ENCODE results near the gene KRTAP3-1. TPM values are rescaled to one million over a fixed set of nuclear protein-coding genes. Genes with fewer than 3 reads are reported as not detected.

Gene KRTAP3-1
- total and polyA plus RNA-seq, 2 donors (not counting 3 experiments of a cell fraction or from before 2014, with no cell fraction given): not detected

DNA sequence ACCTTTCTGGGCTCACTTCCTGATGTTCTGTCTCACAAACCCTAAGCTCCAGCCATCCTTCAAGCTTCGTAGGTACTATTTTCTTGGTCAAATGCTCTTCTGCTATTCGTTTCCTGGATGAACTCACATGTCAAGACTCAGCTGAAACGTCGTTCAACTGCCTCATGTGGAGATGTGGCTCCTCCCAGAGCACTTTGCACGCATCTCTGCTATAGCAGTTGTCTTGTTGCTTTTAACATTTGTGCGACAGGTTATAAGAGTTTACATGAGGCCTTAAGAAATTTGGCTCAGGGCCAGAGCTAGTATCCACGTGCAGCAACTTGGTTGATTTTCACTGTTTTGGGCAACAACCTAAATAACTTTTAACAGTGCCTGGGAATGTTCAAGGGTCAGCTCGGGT lies 22.0 kb downstream of the KRTAP3-1 start:
- H3K9me3 ChIP-seq (replicated peaks; ENCODE audit: control insufficient read depth, insufficient read depth, low read length): no peaks in the 10 kb centered on the region
- H3K9ac ChIP-seq (replicated peaks; ENCODE audit: extremely low read depth, insufficient read depth, low read length): no peak overlapping the region
- DNase-seq (ENCODE audit: low read depth, low spot score) (no peak), FAIRE-seq (no peak)
- H3K4me3 ChIP-seq (replicated peaks in 1 of 3; ENCODE audit: insufficient read depth in 1 of 3, low read depth in 1 of 3, low read length in 3 of 3): no peak overlapping the region
- intact Hi-C loops (cut with micrococcal nuclease): no loop called here
- no peaks in the 10 kb centered on the region for H3K9me1 ChIP-seq (replicated peaks; ENCODE audit: control insufficient read depth, extremely low read depth, insufficient read depth, low read length)
- BruUV-seq (replicated peaks): no TSS peak
- CTCF ChIA-PET: interaction anchor here (0.8 kb wide), 1 partner anchor 336 kb away, joined by 3 read pairs; no protein-coding TSS in a partner anchor
- H3K27ac ChIP-seq (ENCODE audit: insufficient read depth, low read depth, low read length): no peak overlapping the region
- no peaks in the 10 kb centered on the region for H3K79me2 ChIP-seq (ENCODE audit: control insufficient read depth, insufficient read depth, low read length)
- H4K20me1 ChIP-seq (replicated peaks; ENCODE audit: control insufficient read depth, extremely low read depth, insufficient read depth, low read length): no peaks in the 10 kb centered on the region
- no peak overlapping the region for H2AFZ ChIP-seq (ENCODE audit: low read depth, low read length)
- POLR2A ChIA-PET: no interaction called here
- TF ChIP-seq GATA2 (IDR thresholded peaks at IDR 0.05; ENCODE audit: insufficient read depth, insufficient read length, low read depth, low read length): no peak
- no peak for TF ChIP-seq POLR2A (IDR thresholded peaks at IDR 0.05; ENCODE audit: low read depth, low read length)
- no peak for TF ChIP-seq JUN (IDR thresholded peaks at IDR 0.05; ENCODE audit: borderline replicate concordance, insufficient read depth, insufficient read length, low read depth)
- H3K4me1 ChIP-seq (ENCODE audit: control insufficient read depth, extremely low read depth, insufficient read depth, low read length): no peaks in the 10 kb centered on the region
- H3K36me3 ChIP-seq (ENCODE audit: control insufficient read depth in 2 of 2, extremely low read depth in 1 of 2, insufficient read depth in 2 of 2, low read length in 2 of 2): no peaks in the 10 kb centered on the region
- no peak overlapping the region for H3K4me2 ChIP-seq (ENCODE audit: insufficient read depth, low read length)
- H3K27me3 ChIP-seq (ENCODE audit: control insufficient read depth in 2 of 2, insufficient read depth in 2 of 2, low read length in 2 of 2): peaks cover 0 to 4% of the 10 kb centered on the region in 2 experiments
- dilution Hi-C loops (cut with MboI; ENCODE audit: extremely low pct_ligation_motif_present, low sequenced_read_pairs): no loop called here

DNA sequence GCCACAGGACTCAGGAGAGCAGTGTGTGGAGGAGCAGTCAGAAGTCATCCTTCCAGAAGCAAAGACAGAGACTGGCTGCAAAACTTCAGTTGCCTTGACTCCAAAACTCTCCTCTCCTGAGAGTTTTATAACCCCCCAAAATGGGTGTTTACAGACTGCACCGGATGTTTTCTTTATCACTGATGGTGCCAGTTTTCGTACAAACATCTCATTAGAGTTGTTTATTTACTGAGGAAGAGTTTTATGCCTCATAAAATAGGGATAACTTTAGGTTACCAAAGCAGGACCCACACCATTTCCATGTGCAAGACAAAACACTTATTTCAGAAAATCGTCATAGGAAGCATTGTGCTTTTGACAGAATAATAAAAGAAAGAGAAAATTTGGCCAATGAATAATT lies 24.7 kb downstream of the KRTAP3-1 start, which contains the start of gene KRT40:
TSS of gene KRT40 (minus strand) at position 101 of the 400 bp plus-strand sequence. CDS start at position 48, 53 bp downstream.
- ChIA-PET POLR2A (no interaction called here), CTCF (no interaction called here)
- no peaks in the 10 kb centered on the region for H3K79me2 ChIP-seq (ENCODE audit: control insufficient read depth, insufficient read depth, low read length)
- no peak within 1 kb of the TSS for H3K27ac ChIP-seq (ENCODE audit: insufficient read depth, low read depth, low read length)
- no peaks in the 10 kb centered on the region for H3K9me3 ChIP-seq (replicated peaks; ENCODE audit: control insufficient read depth, insufficient read depth, low read length)
- no peaks in the 10 kb centered on the region for H3K9me1 ChIP-seq (replicated peaks; ENCODE audit: control insufficient read depth, extremely low read depth, insufficient read depth, low read length)
- no peak for DNase-seq (ENCODE audit: low read depth, low spot score)
- no peaks in the 10 kb centered on the region for H3K4me1 ChIP-seq (ENCODE audit: control insufficient read depth, extremely low read depth, insufficient read depth, low read length)
- no peaks in the 10 kb centered on the region for H4K20me1 ChIP-seq (replicated peaks; ENCODE audit: control insufficient read depth, extremely low read depth, insufficient read depth, low read length)
- TF ChIP-seq MYC (IDR thresholded peaks at IDR 0.05; ENCODE audit: low read depth, low read length) (no peak), POLR2AphosphoS5 (IDR thresholded peaks at IDR 0.05; ENCODE audit: insufficient read depth, low read depth, low read length) (no peak), JUN (IDR thresholded peaks at IDR 0.05; ENCODE audit: borderline replicate concordance, insufficient read depth, insufficient read length, low read depth) (no peak), GATA2 (IDR thresholded peaks at IDR 0.05; ENCODE audit: insufficient read depth, insufficient read length, low read depth, low read length) (no peak), EZH2 (IDR thresholded peaks at IDR 0.05; ENCODE audit: borderline replicate concordance, low read depth, low read length, severe bottlenecking) (no peak), POLR2A (IDR thresholded peaks at IDR 0.05; ENCODE audit: low read depth, low read length) (no peak), FOS (IDR thresholded peaks at IDR 0.05; ENCODE audit: borderline replicate concordance, insufficient read depth, low read length) (no peak), CTCF (IDR thresholded peaks at IDR 0.05; ENCODE audit: extremely low read depth in 1 of 2, insufficient read depth in 1 of 2, low read depth in 1 of 2, low read length in 2 of 2) (no peak)
- TF ChIP-seq, protein P1, sequence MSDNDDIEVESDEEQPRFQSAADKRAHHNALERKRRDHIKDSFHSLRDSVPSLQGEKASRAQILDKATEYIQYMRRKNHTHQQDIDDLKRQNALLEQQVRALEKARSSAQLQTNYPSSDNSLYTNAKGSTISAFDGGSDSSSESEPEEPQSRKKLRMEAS (IDR thresholded peaks at IDR 0.05; ENCODE audit: insufficient read depth, insufficient read length): no peak
- dilution Hi-C loops (cut with MboI; ENCODE audit: extremely low pct_ligation_motif_present, low sequenced_read_pairs) (no loop called here), intact Hi-C loops (cut with micrococcal nuclease) (no loop called here)
- peaks cover 0 to 4% of the 10 kb centered on the region in 2 experiments for H3K27me3 ChIP-seq (ENCODE audit: control insufficient read depth in 2 of 2, insufficient read depth in 2 of 2, low read length in 2 of 2)
- no peak within 1 kb of the TSS for H3K9ac ChIP-seq (replicated peaks; ENCODE audit: extremely low read depth, insufficient read depth, low read length)
- no peak within 1 kb of the TSS for H3K4me2 ChIP-seq (ENCODE audit: insufficient read depth, low read length)
- no TSS peak for BruUV-seq (replicated peaks)
- no peaks in the 10 kb centered on the region for H3K36me3 ChIP-seq (ENCODE audit: control insufficient read depth in 2 of 2, extremely low read depth in 1 of 2, insufficient read depth in 2 of 2, low read length in 2 of 2)
- no peak within 1 kb of the TSS for H2AFZ ChIP-seq (ENCODE audit: low read depth, low read length)
- no peak for FAIRE-seq
- no peak within 1 kb of the TSS for H3K4me3 ChIP-seq (replicated peaks in 1 of 3; ENCODE audit: insufficient read depth in 1 of 3, low read depth in 1 of 3, low read length in 3 of 3)
